HCT116 (cell line): Measurements from ENCODE around the gene PLA2G15. TPM values are rescaled to one million over a fixed set of nuclear protein-coding genes. Genes with fewer than 3 reads are reported as not detected.

Source experiments
- ATAC-seq: fragments of 200-7000 bp; cut with Tn5 transposase; 2 replicates; pipeline ENCODE4 v1.9.1; 2020; ENCODE audit warnings: mild to moderate bottlenecking, moderate library complexity
- BruUV-seq: library from RNA; stranded (reverse); fragments of 400-500 nt; replicated peaks from 2 replicates; lab custom pipeline; 2021; lab: Mats Ljungman, UMichigan
- CTCF ChIA-PET: fragments of 300-600 bp; sonication (Branson Sonifier 250); formaldehyde crosslinking; loops from one replicate; lab custom pipeline; 2021; ENCODE audit warnings: antibody characterized with exemption; lab: Charles Lee
- POLR2A ChIA-PET: fragments of 300-600, 350-600 bp; sonication (Branson Sonifier 250); formaldehyde crosslinking; loops from one replicate; lab custom pipeline; 2021; ENCODE audit warnings: antibody characterized with exemption; lab: Charles Lee
- RAD21 ChIA-PET, 2 experiments: fragments of 300-600 bp; sonication (Branson Sonifier 250); formaldehyde crosslinking; loops; one replicate each; lab custom pipeline; 2023; ENCODE audit warnings: low total read pairs in 2 of 2; ENCODE audit not compliant: uncharacterized antibody in 2 of 2, unreplicated experiment in 2 of 2, low non-redundant PET in 1 of 2; lab: Charles Lee
- DNase-seq: peaks from one replicate; pipeline ENCODE4 v3.0.0-alpha.2; 2010; ENCODE audit warnings: low read depth, low spot score
- H2AFZ ChIP-seq: fragments of 200-600 bp; shearing (Covaris generic), sonication (generic); 2 replicates; pipeline ENCODE4 v1.6.1; 2017; ENCODE audit warnings: low read depth, mixed run types, mixed read lengths, antibody characterized with exemption, low read length; ENCODE audit not compliant: poor library complexity, severe bottlenecking
- H3K27ac ChIP-seq: 2 replicates; pipeline ENCODE4 v1.5.1; 2012; ENCODE audit warnings: low read depth, low read length
- H3K27me3 ChIP-seq: fragments of 200-600 bp; sonication (generic); 2 replicates; pipeline ENCODE4 v1.6.1; 2016; ENCODE audit warnings: mixed run types, low read length, mixed read lengths; ENCODE audit not compliant: insufficient read depth
- H3K36me3 ChIP-seq, 2 experiments: fragments of 200-500 bp in 1 of 2; fragments of 200-600 bp in 1 of 2; sonication (Bioruptor generic) in 1 of 2; sonication (generic) in 1 of 2; 2 replicates each; pipeline versions ENCODE4 v1.5.1 to v1.6.1; 2014 to 2016; ENCODE audit warnings: low read length in 2 of 2, inconsistent platforms in 1 of 2, mixed read lengths in 1 of 2, mixed run types in 1 of 2; ENCODE audit not compliant: insufficient read depth in 2 of 2, control insufficient read depth in 1 of 2
- H3K4me1 ChIP-seq, 2 experiments: fragments of 200-600 bp in 1 of 2; sonication (generic) in 1 of 2; 2 replicates each; pipeline versions ENCODE4 v1.5.1 to v1.6.1; 2012 to 2017; ENCODE audit warnings: low read length in 2 of 2, inconsistent platforms in 1 of 2, mild to moderate bottlenecking in 1 of 2, mixed read lengths in 1 of 2, mixed run types in 1 of 2, moderate library complexity in 1 of 2; ENCODE audit not compliant: insufficient read depth in 2 of 2, control insufficient read depth in 1 of 2
- H3K4me2 ChIP-seq: fragments of 200-600 bp; sonication (generic); 2 replicates; pipeline ENCODE4 v1.6.1; 2017; ENCODE audit warnings: mixed run types, low read length, mixed read lengths
- H3K4me3 ChIP-seq, 2 experiments: fragments of 200-600 bp in 1 of 2; sonication (generic) in 1 of 2; replicated peaks in 1 of 2; 2 replicates each; pipeline ENCODE4 v1.5.1; 2011 to 2016; ENCODE audit warnings: low read length in 2 of 2, control low read depth in 1 of 2, low read depth in 1 of 2, mild to moderate bottlenecking in 1 of 2, mixed read lengths in 1 of 2, mixed run types in 1 of 2
- H3K79me2 ChIP-seq: fragments of 200-600 bp; sonication (generic); 2 replicates; pipeline ENCODE4 v1.6.1; 2017; ENCODE audit warnings: mild to moderate bottlenecking, mixed run types, low read length, moderate library complexity, mixed read lengths; ENCODE audit not compliant: insufficient read depth
- H3K9ac ChIP-seq: fragments of 200-600 bp; sonication (generic); 2 replicates; pipeline ENCODE4 v1.6.1; 2016; ENCODE audit warnings: low read length, mixed read lengths
- H3K9me2 ChIP-seq: fragments of 200-600 bp; sonication (generic), shearing (Covaris generic); 2 replicates; pipeline ENCODE4 v1.6.1; 2017; ENCODE audit warnings: mixed run types, mild to moderate bottlenecking, moderate library complexity; ENCODE audit not compliant: insufficient read depth
- H3K9me3 ChIP-seq, 2 experiments: fragments of 200-500 bp in 1 of 2; fragments of 200-600 bp in 1 of 2; sonication (Bioruptor generic) in 1 of 2; sonication (generic) in 1 of 2; 2 replicates each; pipeline ENCODE4 v1.6.1; 2014 to 2017; ENCODE audit warnings: low read length in 2 of 2, mixed read lengths in 2 of 2, inconsistent platforms in 1 of 2, low read depth in 1 of 2, mild to moderate bottlenecking in 1 of 2, mixed run types in 1 of 2, moderate library complexity in 1 of 2; ENCODE audit not compliant: control insufficient read depth in 1 of 2, insufficient read depth in 1 of 2
- H4K20me1 ChIP-seq: fragments of 200-600 bp; sonication (generic), shearing (Covaris generic); 2 replicates; pipeline ENCODE4 v1.6.1; 2017; ENCODE audit warnings: mixed run types, mild to moderate bottlenecking, moderate library complexity; ENCODE audit not compliant: insufficient read depth
- CBX3 ChIP-seq: IDR thresholded peaks from 2 replicates; pipeline ENCODE4 v1.6.1; 2012; ENCODE audit warnings: low read depth
- EGR1 ChIP-seq: IDR thresholded peaks from 2 replicates; pipeline ENCODE4 v1.6.1; 2012; ENCODE audit warnings: low read depth
- ELF1 ChIP-seq: IDR thresholded peaks from 2 replicates; pipeline ENCODE4 v1.6.1; 2012; ENCODE audit warnings: low read depth, borderline replicate concordance
- EZH2phosphoT487 ChIP-seq: fragments of 200-600 bp; IDR thresholded peaks from 2 replicates; pipeline ENCODE4 v1.6.1; 2018; ENCODE audit warnings: antibody characterized with exemption, borderline replicate concordance
- JUND ChIP-seq: IDR thresholded peaks from 2 replicates; pipeline ENCODE4 v1.6.1; 2012
- POLR2A ChIP-seq: IDR thresholded peaks from 2 replicates; pipeline ENCODE4 v1.7.0; 2011; ENCODE audit warnings: borderline replicate concordance; ENCODE audit not compliant: insufficient read depth, insufficient read length; ENCODE audit errors: extremely low read depth
- POLR2AphosphoS5 ChIP-seq: IDR thresholded peaks from 2 replicates; pipeline ENCODE4 v1.6.1; 2011; ENCODE audit warnings: mild to moderate bottlenecking, low read depth, low read length, moderate library complexity
- RAD21 ChIP-seq: IDR thresholded peaks from 2 replicates; pipeline ENCODE4 v1.6.1; 2012; ENCODE audit warnings: low read depth, mild to moderate bottlenecking
- SIN3A ChIP-seq: IDR thresholded peaks from 2 replicates; pipeline ENCODE4 v1.6.1; 2012; ENCODE audit warnings: low read depth
- SRF ChIP-seq: IDR thresholded peaks from 2 replicates; pipeline ENCODE4 v1.6.1; 2012; ENCODE audit warnings: low read depth
- YY1 ChIP-seq: IDR thresholded peaks from 2 replicates; pipeline ENCODE4 v1.6.1; 2011; ENCODE audit warnings: low read length, low read depth, moderate library complexity, mild to moderate bottlenecking; ENCODE audit not compliant: insufficient replicate concordance; ENCODE audit errors: extremely low read depth
- ZFX ChIP-seq: fragments of 450-650 bp; IDR thresholded peaks from 2 replicates; pipeline ENCODE4 v1.6.1; 2017
- ZNF274 ChIP-seq: fragments of 200-500 bp; sonication (Bioruptor generic); IDR thresholded peaks from 2 replicates; pipeline ENCODE4 v1.6.1; 2014; ENCODE audit warnings: mild to moderate bottlenecking, low read depth, low read length, inconsistent platforms
- intact Hi-C: fragments of 100-400 bp; cut with micrococcal nuclease; formaldehyde crosslinking; loops from 2 replicates; pipeline ENCODE4 v1.10.0; 2022
- total RNA-seq: library from RNA; stranded (reverse); gene quantifications from one replicate; pipeline ENCODE4 v1.2.1, GENCODE V29; 2021; ENCODE audit not compliant: unreplicated experiment
- TF ChIP-seq, protein P1 (sequence below), 3 experiments: fragments of 200-600 bp in 1 of 3; sonication (generic) in 1 of 3; IDR thresholded peaks in 2 of 3; conservative IDR thresholded peaks in 1 of 3; 2 replicates each; pipeline ENCODE4 v1.5.1; 2012 to 2017; ENCODE audit warnings: low read depth in 2 of 3, low read length in 2 of 3, antibody characterized with exemption in 1 of 3, borderline replicate concordance in 1 of 3, control low read depth in 1 of 3, mild to moderate bottlenecking in 1 of 3, mixed read lengths in 1 of 3, mixed run types in 1 of 3, moderate library complexity in 1 of 3; ENCODE audit not compliant: insufficient read depth in 1 of 3
- TF ChIP-seq, protein P2 (sequence below): IDR thresholded peaks from 2 replicates; pipeline ENCODE4 v1.6.1; 2012

Gene PLA2G15
- total RNA-seq, 1 experiment from 2014 or later: 7.5 TPM

GRCh38 chr16:68250951-68251350 lies 5.8 kb downstream of the PLA2G15 start:
- ATAC-seq (no peak), DNase-seq (no peak)
- Histone ChIP-seq H3K4me2 (no peak overlapping the region), H3K4me3 (no peak overlapping the region), H3K4me1 (peaks cover 5 to 10% of the 10 kb centered on the region in 2 experiments; a peak in 3 of 4 replicates), H3K9ac (no peak overlapping the region), H3K9me3 (no peaks in the 10 kb centered on the region), H4K20me1 (no peaks in the 10 kb centered on the region), H3K27me3 (no peaks in the 10 kb centered on the region), H3K27ac (no peak overlapping the region), H3K36me3 (peaks cover 0 to 2% of the 10 kb centered on the region in 2 experiments; a peak in 2 of 4 replicates), H3K9me2 (no peaks in the 10 kb centered on the region), H3K79me2 (peaks cover 10% of the 10 kb centered on the region; the same call in 1 of the 2 replicates), H2AFZ (no peak overlapping the region)
- TF ChIP-seq SRF (no peak), ZNF274 (no peak), POLR2AphosphoS5 (no peak), EGR1 (no peak), CBX3 (no peak), EZH2phosphoT487 (no peak), JUND (no peak), YY1 (no peak), ELF1 (no peak), POLR2A (no peak), RAD21 (no peak), ZFX (no peak), SIN3A (no peak)
- TF ChIP-seq, protein P1, sequence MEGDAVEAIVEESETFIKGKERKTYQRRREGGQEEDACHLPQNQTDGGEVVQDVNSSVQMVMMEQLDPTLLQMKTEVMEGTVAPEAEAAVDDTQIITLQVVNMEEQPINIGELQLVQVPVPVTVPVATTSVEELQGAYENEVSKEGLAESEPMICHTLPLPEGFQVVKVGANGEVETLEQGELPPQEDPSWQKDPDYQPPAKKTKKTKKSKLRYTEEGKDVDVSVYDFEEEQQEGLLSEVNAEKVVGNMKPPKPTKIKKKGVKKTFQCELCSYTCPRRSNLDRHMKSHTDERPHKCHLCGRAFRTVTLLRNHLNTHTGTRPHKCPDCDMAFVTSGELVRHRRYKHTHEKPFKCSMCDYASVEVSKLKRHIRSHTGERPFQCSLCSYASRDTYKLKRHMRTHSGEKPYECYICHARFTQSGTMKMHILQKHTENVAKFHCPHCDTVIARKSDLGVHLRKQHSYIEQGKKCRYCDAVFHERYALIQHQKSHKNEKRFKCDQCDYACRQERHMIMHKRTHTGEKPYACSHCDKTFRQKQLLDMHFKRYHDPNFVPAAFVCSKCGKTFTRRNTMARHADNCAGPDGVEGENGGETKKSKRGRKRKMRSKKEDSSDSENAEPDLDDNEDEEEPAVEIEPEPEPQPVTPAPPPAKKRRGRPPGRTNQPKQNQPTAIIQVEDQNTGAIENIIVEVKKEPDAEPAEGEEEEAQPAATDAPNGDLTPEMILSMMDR (IDR thresholded peaks at IDR 0.05 in 2 of 3, conservative IDR thresholded peaks at IDR 0.05 in 1 of 3; ENCODE audit: borderline replicate concordance in 1 of 3, insufficient read depth in 1 of 3, low read depth in 2 of 3, low read length in 2 of 3): no peak
- TF ChIP-seq, protein P2, sequence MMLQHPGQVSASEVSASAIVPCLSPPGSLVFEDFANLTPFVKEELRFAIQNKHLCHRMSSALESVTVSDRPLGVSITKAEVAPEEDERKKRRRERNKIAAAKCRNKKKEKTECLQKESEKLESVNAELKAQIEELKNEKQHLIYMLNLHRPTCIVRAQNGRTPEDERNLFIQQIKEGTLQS: no peak
- ChIA-PET RAD21 (no interaction called here), CTCF (interaction anchor here (3.4 kb wide), 1 partner anchor 12 kb away, joined by 16 read pairs; the partner anchor contains the start of gene SLC7A6), POLR2A (interaction anchor here (1.3 kb wide), 1 partner anchor 13 kb away, joined by 3 read pairs; no protein-coding TSS in a partner anchor)
- BruUV-seq: no TSS peak
- intact Hi-C loops: no loop called here
